ENCODE data around the gene SYNDIG1L.
A peak's percentile ranks its signal among the peaks of the same experiment; 100 is the strongest.
"Not testable (repeated sequence)": the region's sequence is repeated elsewhere in the genome, so short reads cannot be mapped to it uniquely, and the experiment has no call there.

SYNDIG1L gene

DNA sequence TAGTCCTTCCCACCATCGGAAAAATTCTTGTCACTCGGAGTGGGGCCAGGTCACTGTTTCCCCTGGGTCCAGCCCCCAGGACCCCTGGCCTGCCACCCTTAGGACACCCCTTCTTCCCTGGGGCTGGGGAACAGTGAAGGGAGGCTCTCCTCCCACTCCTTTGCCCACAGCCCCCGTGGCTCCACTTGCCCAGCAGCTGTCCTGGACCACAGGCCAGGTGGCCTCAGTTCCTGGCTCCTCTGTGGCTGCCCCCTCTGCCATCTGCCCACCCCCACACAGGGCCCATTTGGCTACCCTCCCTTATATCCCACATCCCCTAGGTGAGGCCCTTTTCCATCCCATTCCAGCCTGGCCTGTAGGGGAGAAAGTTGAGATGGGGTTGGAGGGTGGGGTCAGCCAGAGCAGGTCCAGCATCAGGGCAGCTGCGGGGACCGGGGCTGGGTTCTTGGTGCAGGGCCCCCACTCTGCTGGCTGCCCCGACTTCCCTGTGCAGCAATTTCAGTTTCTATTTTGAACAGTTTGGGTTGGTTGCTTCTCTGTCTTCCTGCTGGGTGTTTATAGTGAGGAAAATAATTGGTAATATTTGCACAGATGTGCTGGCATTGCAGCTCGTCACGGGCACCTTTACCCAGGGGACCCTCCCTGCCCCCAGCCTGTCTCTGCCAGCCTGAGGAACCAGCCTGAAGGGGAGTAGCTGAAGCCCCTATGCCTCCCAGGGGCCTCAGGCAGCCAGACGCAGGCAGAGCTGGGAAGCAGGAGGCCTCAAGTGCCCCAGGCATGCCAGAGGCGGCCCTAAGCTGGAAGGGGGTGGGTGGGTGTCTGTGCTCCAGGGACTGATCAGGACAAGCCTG lies 23.4 kb downstream of the SYNDIG1L start:
- DNase-seq (ENCODE audit: low read depth in 2 of 2), result no peak

DNA sequence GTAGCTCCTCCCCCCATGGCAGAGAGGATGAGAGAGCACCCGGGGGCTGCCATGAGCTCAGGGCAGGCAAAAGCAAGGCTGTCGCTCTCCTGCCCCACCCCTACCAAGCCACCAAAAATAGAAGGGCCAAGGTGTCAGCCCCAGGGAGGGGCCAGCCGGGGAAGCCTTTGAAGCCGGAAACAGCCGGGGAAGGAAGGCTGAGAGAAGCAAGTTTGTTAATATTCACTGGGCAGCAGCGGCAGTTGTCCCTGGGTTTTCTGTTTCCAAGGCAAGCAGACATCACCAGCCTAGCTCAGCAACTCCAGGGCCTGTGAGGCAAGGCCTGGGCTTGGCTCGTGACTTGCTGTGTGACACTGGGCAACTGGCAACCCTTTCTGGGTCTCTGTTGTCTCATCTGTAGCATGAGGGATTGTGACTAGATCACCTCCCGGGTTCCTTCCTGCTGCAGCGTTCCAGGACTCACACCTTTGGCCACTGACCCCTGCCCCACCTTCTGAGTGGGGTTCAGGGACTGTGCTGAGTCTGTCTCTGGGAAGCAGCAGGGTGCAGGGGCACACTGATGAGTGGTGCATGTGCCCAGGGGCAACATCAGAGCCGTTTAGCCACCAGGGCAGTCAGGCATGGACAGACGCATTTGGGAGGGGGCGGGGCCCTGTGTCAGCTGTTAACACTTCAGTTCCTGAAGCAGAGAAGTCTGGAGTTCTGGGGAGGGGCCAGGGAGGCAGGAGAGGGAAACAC lies 24.3 kb downstream of the SYNDIG1L start:
- peak; percentile 16 to 48 for DNase-seq (ENCODE audit: low read depth in 2 of 2)

DNA sequence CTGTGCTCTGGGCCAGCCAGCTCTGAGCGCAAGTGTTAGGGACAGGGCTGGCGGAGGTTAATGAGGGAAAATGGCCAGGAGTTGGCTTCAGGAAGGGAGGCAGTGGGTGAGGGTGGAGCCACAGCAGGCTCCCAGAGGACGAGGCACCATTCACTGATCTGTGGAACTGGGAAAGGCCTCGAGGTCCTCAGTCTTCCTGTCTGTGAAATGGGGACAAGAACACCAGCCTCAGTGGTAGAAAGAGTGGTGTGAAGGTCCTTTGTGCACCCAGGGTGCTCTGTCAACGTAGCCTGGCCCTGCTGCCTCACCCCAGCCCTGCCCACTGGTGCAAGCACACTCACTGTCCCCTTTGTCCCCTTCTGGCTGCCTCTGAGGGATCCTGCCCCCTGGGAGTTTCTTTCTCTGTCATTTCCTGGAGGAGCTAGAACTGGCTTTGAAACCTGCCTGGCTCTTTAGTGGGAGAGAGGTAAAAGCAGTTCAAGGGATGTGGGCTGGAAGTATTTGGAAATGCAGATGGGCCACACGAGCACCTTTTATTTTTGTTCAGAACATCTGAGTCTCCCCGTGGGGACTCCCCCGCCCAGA lies 25.0 kb downstream of the SYNDIG1L start:
- DNase-seq (ENCODE audit: low read depth in 2 of 2), result no peak

DNA sequence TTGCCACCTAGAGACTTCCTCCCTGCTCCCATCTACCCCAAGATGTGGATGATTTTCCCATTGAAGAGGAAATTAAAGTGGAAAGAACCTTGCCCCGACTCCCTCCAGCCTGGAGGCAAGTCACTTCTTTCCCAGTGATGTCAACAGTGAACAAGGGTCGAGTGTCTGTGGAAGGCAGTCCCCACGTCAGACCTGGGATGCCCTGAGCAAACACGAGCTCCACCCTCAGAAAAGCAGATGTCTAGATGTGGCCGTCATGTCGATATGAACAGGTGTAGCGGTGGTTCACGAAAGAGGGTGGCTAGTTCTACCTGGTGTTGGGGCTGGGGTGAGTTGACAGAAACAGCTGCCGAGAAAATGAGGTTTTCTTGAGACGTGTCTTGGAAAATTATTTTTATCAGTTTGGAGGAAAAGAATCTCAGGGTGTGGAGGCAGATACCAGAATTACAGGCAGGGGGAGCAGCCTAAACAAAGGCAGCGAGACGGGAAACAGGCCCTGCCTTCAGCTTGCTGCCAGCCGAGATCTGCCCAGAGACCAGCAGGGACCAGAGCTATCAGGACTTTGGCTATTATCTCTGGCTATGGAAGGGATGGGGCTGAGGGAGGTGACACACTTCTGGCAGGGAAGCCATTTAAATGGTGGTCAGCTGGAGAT lies 25.9 kb downstream of the SYNDIG1L start:
- DNase-seq (ENCODE audit: low read depth in 2 of 2), result no peak

DNA sequence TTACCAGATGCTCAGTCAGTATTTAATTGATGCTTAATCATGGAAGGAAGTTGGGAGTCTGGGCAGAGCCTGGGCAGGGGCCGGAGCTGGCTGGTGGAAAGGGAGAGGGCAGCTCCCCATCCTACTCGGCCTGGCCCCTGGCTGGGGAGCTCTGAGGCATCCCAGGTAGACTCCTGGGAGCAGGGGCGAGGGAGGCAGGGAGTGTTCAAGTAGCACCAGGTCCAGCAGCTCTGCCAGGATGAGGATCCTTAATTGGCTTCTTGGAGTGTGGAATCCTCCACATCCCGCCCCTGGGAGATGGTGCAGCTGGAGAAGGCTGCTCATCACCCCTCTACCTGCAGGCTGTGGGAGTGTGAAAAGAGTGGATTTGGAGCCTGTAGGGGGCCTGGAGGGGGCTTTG lies 30.9 kb downstream of the SYNDIG1L start:
- DNase-seq (ENCODE audit: low read depth in 2 of 2), result no peak

DNA sequence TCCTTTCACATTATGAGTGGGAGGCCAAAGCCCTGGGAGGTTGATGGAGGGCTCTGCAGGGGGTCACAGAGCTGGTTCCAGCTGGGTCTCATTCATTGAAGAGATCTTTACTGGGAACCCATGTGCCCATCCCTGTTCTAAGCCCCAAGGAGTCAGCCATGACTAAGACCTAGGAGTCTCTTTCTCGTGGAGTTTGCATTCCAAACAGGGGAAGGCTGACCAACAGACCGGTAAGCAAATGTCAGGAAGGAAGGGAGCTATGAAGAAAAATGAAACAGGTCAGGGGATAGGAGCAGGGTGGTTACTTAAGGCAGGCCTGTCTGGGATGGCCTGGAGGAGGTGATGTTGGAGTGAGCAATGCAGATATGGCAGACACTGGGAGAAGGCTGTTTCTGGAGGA lies 31.5 kb downstream of the SYNDIG1L start:
- DNase-seq (ENCODE audit: low read depth in 2 of 2), result no peak

DNA sequence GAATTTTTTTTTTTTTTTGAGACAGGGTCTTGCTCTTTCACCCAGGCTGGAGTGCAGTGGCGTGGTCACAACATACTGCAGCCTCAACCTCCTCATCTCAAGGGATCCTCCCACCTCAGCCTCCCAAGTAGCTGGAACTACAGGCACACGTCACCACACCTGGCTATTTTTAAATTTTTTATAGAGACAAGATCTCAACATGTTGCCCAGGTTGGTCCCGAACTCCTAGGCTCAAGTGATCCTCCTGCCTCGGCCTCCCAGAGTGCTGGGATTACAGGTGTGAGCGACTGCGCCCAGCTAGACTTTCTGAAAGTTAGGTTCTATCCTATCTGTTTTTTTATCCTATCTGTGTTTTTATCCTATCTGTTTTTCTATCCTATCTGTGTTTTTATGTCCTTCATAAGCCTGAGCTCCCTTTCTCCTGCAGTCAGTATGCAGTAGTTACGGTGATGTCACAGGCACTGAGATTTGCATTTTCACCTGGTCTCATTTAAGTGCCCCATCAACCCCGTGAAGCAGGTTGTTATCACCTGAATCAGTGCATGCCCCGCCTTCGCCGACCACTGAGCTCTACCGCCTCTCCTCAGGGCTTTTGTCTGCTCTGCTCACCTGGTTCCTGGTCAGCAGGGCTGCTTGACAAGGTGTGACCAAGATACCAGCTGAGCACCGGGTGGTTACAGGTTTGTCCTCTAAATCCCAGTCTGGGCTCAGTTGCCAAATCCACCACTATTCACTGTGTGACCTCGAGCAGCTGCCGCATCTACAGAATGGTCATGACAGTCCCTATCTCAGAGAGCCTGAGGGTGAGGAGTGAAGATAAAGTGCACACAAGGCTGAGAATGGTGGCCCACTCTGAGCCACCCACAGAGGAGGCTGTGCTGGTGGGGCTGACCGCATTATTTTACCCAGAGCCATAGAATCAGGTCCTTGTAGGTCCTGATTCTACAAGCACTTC lies 33.1 kb downstream of the SYNDIG1L start:
- no peak for DNase-seq (ENCODE audit: low read depth in 2 of 2)

DNA sequence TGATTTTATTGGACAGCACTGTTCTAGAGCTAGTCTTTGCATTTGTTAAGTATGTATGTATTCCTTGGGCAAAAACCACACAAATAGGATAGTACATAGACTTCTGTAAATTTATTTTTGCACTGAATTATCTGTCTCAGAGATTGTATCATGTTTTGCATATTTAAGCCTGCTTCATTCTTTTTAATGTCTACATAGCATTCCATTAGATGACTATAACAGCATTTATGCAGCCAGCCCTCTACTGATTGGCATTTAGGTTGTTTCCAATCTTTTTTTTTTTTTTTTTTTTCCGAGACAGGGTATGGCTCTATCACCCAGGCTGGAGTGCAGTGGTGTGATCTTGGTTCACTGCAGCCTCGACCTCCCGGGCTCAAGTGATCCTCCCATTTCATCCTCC lies 34.5 kb downstream of the SYNDIG1L start:
- DNase-seq (ENCODE audit: low read depth in 2 of 2), result no peak

DNA sequence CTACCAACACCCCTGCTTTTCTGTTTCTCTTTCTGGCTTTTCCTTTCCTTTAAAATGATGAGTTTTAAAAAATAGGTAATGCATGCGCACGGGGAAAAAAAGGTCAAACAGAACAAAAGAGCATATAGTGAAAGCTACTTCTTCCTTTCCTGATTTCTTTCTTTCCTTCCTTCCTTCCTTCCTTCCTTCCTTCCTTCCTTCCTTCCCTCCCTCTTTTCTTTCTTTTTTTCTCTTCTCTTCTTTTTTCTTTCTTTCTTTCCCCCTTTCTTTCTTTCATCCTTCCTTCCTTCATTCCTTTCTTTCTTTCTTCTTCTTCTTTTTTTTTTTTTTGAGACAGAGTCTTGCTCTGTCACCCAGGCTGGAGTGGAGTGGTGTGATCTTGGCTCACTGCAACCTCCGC lies 35.5 kb downstream of the SYNDIG1L start:
- DNase-seq (ENCODE audit: low read depth in 2 of 2), result not testable (repeated sequence)

DNA sequence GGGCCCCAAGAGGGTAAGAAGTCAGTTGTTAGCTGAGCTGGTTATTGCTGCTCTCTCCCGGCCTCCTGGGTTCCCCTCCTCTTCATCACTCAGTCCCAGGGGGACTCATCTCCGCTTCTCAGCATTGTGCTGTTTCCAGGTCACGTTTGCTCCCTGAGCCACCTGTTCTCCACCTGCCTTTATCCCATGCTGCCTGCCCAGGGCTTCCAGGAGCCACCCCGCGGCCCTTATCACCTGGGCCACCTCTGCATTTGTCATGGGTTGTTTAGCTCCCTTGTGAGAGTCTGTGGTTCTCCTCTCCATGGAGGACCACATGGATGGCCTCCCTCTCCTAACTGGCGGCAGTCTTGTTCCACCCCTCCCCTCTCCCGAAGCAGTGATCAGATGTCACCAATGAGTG lies 36.0 kb downstream of the SYNDIG1L start:
- no peak for DNase-seq (ENCODE audit: low read depth in 2 of 2)

DNA sequence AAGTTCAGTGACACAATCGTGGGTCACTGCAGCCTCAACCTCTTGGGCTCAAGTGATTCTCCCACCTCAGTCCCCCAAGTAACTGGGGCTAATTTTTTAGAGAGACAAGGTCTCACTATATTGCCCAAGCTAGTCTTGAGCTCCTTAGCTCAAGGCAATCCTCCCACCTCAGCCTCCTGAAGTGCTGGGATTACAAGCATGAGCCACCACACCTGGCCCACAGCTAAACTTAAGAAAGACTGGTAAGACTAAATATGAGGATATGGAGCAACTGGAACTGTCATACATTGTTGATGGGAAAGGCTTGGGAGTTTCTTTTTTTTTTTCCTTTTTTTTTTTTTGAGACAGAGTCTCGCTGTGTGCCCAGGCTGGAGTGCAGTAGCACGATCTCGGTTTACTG lies 43.8 kb downstream of the SYNDIG1L start:
- no peak for DNase-seq (ENCODE audit: low read depth in 2 of 2)

DNA sequence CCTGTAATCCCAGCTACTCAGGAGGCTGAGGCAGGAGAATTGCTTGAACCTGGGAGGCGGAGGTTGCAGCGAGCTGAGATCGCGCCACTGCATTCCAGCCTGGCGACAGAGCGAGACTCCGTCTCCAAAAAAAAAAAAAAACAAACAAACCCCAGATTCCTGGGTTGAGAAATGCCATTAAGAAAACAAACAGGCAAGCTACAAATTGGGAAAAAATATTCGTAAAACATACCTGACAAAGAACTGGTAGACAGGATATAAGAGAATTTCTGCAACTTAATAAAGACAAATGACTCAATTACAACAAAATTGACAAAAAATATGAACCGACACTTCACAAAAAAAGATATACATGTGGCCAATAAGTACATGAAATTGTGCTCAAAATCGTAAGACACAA lies 44.4 kb downstream of the SYNDIG1L start:
- not testable (repeated sequence) for DNase-seq (ENCODE audit: low read depth in 2 of 2)

DNA sequence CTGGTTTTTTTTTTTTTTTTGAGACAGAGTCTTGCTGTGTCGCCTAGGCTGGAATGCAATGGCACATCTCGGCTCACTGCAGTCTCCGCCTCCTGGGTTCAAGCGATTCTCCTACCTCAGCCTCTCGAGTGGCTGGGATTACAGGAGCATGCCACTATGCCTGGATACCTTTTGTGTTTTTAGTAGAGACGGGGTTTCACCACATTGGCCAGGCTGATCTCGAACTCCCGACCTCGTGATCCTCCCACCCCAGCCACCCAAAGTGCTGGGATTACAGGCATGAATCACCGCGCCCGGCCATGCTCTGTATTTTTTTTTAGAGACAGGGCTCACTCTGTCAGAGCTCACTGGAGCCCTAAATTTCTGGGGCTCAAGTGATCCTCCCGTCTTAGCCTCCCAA lies 45.2 kb downstream of the SYNDIG1L start:
- DNase-seq (ENCODE audit: low read depth in 2 of 2), result no peak

DNA sequence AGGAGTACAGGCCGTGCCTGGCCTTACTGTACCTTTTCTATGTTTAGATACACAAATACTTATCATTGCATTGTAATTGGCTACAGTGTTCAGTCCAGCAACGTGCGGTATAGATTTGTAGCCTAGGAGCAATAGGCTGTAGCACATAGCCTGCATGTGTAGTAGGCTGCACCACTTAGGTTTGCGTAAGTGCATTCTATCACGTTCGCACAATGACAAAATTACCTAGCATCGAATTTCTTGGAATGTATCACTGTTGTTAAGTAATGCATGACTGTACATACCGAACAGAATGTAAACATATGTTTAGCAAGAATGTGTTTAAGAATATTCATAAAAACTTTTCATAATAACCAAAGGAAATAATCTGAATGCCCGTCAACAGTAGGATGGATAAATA lies 45.8 kb downstream of the SYNDIG1L start:
- DNase-seq (ENCODE audit: low read depth in 2 of 2), result no peak

DNA sequence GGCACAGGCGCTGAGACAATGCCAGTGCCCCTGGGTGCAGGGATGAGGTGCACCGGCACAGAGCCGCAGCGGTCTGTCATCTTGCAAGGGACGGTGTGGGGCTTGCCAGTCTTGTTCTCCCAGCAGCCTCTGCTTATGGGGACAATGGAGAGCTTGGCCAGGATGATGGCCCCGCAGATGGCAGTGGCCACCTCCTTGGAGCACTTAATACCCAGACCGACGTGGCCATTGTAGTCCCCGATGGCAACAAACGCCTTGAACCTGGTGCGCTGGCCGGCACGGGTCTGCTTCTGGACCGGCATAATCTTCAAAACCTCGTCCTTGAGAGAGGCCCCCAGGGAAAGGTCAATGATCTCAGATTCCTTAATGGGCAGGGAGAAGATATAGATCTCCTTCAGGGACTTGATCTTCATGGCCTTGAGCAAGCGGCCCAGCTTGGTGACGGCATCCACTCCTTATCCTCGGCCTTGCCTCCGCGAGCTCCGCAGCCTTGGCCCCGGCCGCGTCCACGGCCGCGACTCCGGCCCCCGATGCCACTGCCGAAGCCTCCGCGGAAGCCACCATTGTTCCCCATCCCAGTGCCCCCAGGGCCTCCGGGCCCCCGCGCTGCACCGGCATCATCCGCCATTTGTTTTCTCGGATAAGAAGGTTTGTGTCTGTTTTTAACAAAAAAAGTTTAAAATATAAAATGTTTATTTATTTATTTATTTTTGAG lies 47.9 kb downstream of the SYNDIG1L start:
- DNase-seq (ENCODE audit: low read depth in 2 of 2), result no peak

DNA sequence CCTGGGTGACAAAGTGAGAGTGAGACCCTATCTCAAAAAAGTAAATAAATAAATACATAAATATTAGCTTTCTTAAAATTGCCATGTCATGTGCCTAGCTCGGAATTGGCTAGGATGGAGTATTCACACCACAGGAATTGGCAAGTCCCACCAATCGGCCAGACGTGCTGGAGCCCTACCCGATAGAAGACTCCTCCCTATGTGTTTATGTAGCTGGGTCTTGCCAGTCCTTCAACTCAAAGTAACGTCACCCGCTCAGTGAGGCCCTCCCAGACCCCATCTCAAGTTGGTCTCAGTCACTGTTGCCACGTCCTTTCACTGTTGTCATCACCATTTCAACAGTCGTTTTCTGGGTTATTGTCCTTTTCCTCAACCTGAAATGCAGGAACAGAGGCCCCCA lies 57.6 kb downstream of the SYNDIG1L start:
- no peak for DNase-seq (ENCODE audit: low read depth in 2 of 2)

DNA sequence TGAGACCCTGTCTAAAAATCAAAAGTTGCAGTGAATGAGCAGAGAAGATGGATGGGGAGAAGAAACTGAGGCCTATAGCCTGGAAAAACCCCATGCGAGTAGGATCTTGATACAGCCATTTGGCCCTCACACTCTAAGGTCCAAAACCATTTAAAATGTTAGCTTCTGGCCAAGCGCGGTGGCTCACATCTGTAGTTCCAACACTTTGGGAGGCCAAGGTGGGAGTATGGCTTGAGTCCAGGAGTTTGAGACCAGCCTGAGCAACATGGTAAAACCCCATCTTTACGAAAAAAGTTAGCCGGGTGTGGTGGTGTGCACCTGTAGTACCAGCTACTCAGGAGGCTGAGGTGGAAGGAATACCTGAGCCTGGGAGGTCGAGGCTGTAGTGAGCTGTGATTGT lies 58.0 kb downstream of the SYNDIG1L start:
- DNase-seq (ENCODE audit: low read depth in 2 of 2), result no peak

DNA sequence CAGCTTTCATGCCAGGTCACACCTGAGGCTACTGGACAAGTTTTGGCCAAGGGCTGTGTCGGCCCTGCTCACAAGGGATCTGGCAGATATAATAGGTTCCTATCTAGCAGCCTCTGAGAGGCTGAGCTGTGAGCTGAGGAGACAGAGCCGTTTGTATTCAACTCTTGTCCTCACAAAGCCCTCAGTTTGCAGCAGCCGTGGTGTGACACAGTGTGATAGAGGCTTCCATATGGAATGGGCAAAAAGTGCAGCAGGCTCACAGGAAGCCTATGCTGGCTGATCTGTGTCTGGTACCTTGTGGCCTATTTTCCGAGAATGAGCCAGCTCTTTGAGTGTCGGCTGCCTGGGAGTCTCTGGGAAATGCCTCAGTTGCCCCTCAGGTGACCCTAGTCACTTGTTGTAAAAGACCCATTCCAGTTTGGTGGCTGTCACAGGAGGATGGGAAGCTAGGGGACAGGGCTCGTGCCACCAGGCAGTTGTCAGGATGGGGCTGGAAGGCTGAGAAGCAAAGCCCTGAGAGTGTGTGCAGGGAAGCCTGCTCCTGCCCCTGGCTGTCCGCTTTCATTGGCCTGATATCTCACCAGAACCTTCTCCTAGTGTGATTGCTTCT lies 61.6 kb downstream of the SYNDIG1L start:
- DNase-seq (ENCODE audit: low read depth in 2 of 2), result no peak

DNA sequence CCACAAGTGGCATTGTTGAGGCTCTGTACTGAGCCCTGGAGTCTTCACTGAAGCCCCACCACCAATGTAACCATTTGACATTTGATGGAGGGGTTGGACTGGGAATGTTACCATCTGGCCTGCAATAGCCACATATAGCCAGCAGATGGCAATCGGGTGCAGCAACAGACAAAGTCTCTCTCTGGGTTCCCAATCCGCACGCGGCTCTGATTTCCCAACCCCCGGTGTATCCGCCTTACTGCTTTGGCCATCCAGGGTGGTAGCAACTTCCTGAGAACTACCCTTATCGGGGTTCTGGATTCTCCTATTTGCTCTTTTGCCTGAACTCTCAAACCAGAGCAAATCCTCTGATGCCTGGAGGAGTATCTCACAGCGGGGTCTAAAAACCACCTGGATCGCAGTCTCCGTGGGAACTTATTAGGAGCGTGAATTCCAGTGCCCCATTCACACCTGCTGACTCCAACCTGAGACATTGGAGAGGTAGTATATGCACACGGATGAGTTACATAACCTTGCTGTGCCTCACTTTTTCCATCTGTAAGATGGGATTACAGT lies 63.6 kb downstream of the SYNDIG1L start:
- DNase-seq (ENCODE audit: low read depth in 2 of 2), result peak; percentile 29 to 64

DNA sequence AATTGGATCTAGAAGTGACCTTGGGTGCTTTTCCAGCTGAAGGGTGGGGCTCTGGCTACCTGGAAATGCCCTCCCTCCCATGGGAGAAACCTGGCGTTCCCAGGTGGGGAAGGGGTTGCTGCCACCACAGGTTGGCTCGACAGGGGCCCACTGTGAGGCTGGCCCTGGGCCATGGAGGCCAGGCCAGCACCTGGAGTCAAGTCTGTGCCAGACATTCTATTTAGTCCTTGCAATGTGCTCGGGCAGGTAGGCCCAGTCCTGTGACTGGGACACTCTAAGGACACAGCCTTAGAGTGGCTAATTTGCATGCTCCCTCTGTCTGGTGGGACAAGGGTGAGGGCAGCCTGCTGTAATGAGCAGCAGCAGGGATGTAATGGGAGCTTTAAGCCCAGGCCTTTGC lies 65.8 kb downstream of the SYNDIG1L start:
- DNase-seq (ENCODE audit: low read depth in 2 of 2), result no peak

All from stimulated activated CD4-positive, alpha-beta T cell treated with anti-CD3 and anti-CD28 coated beads, Interleukin-12 subunit alpha, Interleukin-12 subunit beta, amount 100 ng/mL, for 24 hours (primary cell).